OCI-LY1 (cell line): ENCODE data around the gene BTBD6.

Source experiments
- H2AFZ ChIP-seq: fragments of 200-600 bp; sonication (generic), shearing (Covaris generic); 2 replicates; pipeline ENCODE4 v1.6.0; 2014; ENCODE audit warnings: antibody characterized with exemption, mild to moderate bottlenecking, low read length
- H3F3A ChIP-seq: fragments of 200-600 bp; sonication (generic), shearing (Covaris generic); 2 replicates; pipeline ENCODE4 v1.6.0; 2014; ENCODE audit warnings: mild to moderate bottlenecking, antibody characterized with exemption, low read length, moderate library complexity; ENCODE audit not compliant: insufficient read depth
- H3K27ac ChIP-seq: fragments of 200-600 bp; sonication (generic); 2 replicates; pipeline ENCODE4 v1.5.1; 2014; ENCODE audit warnings: low read length, mixed run types, mild to moderate bottlenecking, low read depth; ENCODE audit not compliant: poor library complexity, severe bottlenecking
- H3K27me3 ChIP-seq: fragments of 200-600 bp; sonication (generic); 2 replicates; pipeline ENCODE4 v1.6.0; 2014; ENCODE audit warnings: antibody characterized with exemption, mild to moderate bottlenecking, low read length, moderate library complexity; ENCODE audit not compliant: insufficient read depth
- H3K36me3 ChIP-seq: fragments of 200-600 bp; sonication (generic); 2 replicates; pipeline ENCODE4 v1.6.1; 2014; ENCODE audit warnings: mild to moderate bottlenecking, antibody characterized with exemption, low read length, moderate library complexity, mixed read lengths; ENCODE audit not compliant: insufficient read depth
- H3K4me1 ChIP-seq: fragments of 200-600 bp; sonication (generic); 2 replicates; pipeline ENCODE4 v1.5.1; 2014; ENCODE audit warnings: mild to moderate bottlenecking, low read length, moderate library complexity; ENCODE audit not compliant: insufficient read depth, severe bottlenecking
- H3K4me2 ChIP-seq: fragments of 200-600 bp; sonication (generic), shearing (Covaris generic); 2 replicates; pipeline ENCODE4 v1.6.1; 2014; ENCODE audit warnings: low read length
- H3K4me3 ChIP-seq: fragments of 200-600 bp; sonication (generic); 2 replicates; pipeline ENCODE4 v1.5.1; 2014; ENCODE audit warnings: low read length, low read depth, mild to moderate bottlenecking, mixed read lengths; ENCODE audit not compliant: poor library complexity, severe bottlenecking
- H3K79me2 ChIP-seq: fragments of 200-600 bp; shearing (Covaris generic); 2 replicates; pipeline ENCODE4 v1.6.1; 2016; ENCODE audit warnings: mixed run types, low read length, mixed read lengths; ENCODE audit not compliant: insufficient read depth
- H3K9ac ChIP-seq: fragments of 200-600 bp; sonication (generic), shearing (Covaris generic); 2 replicates; pipeline ENCODE4 v1.6.1; 2014; ENCODE audit warnings: mild to moderate bottlenecking, low read length, mixed read lengths
- H3K9me2 ChIP-seq: fragments of 200-600 bp; sonication (generic), shearing (Covaris generic); 2 replicates; pipeline ENCODE4 v1.6.1; 2014; ENCODE audit warnings: low read depth, mild to moderate bottlenecking, low read length, mixed read lengths
- H3K9me3 ChIP-seq: fragments of 200-600 bp; shearing (Covaris generic); 2 replicates; pipeline ENCODE4 v1.6.1; 2014; ENCODE audit warnings: low read length, mixed read lengths
- H4K20me1 ChIP-seq: fragments of 200-600 bp; sonication (generic), shearing (Covaris generic); 2 replicates; pipeline ENCODE4 v1.6.0; 2016; ENCODE audit warnings: mild to moderate bottlenecking, low read length; ENCODE audit not compliant: insufficient read depth
- EZH2 ChIP-seq: fragments of 200-600 bp; sonication (generic), shearing (Covaris generic); IDR thresholded peaks from 2 replicates; pipeline ENCODE4 v1.8.0; 2017; ENCODE audit warnings: borderline replicate concordance, mixed run types, mild to moderate bottlenecking, antibody characterized with exemption, low read length, moderate library complexity, mixed read lengths
- TF ChIP-seq, protein P1 (sequence below): fragments of 200-600 bp; sonication (generic), shearing (Covaris generic); IDR thresholded peaks from 2 replicates; pipeline ENCODE4 v1.5.1; 2017; ENCODE audit warnings: mild to moderate bottlenecking, antibody characterized with exemption, low read length, moderate library complexity, mixed read lengths

Gene BTBD6

DNA sequence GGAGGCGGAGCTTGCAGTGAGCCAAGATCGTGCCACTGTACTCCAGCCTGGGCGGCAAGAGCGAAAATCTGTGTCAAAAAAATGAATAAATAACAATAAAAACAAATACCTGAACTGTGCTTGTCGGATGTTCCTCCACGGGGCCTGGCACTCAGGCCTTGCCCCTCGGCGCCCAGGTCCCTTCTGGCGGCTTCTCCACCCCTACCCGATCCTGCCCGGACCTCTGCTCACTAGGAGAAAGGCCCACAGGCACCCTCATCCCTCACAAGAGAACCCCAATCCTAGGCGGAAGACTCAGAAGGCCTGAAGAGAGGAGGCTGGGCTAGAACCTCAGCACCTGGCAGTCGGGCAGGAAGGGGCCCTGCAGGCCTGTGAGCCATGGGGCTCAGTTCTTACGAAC, 21.0 kb upstream of the BTBD6 start:
- Histone ChIP-seq H3K9me2 (no peaks in the 10 kb centered on the region), H3K9me3 (no peaks in the 10 kb centered on the region), H3K4me3 (no peak overlapping the region), H2AFZ (no peak overlapping the region), H3K79me2 (no peaks in the 10 kb centered on the region), H3K27ac (no peak overlapping the region), H3F3A (no peaks in the 10 kb centered on the region), H3K4me1 (peaks cover 11% of the 10 kb centered on the region), H3K36me3 (peaks cover 3% of the 10 kb centered on the region; the same call in 1 of the 2 replicates), H3K27me3 (no peaks in the 10 kb centered on the region), H4K20me1 (no peaks in the 10 kb centered on the region), H3K4me2 (no peak overlapping the region), H3K9ac (no peak overlapping the region)
- no peak for TF ChIP-seq EZH2
- TF ChIP-seq, protein P1, sequence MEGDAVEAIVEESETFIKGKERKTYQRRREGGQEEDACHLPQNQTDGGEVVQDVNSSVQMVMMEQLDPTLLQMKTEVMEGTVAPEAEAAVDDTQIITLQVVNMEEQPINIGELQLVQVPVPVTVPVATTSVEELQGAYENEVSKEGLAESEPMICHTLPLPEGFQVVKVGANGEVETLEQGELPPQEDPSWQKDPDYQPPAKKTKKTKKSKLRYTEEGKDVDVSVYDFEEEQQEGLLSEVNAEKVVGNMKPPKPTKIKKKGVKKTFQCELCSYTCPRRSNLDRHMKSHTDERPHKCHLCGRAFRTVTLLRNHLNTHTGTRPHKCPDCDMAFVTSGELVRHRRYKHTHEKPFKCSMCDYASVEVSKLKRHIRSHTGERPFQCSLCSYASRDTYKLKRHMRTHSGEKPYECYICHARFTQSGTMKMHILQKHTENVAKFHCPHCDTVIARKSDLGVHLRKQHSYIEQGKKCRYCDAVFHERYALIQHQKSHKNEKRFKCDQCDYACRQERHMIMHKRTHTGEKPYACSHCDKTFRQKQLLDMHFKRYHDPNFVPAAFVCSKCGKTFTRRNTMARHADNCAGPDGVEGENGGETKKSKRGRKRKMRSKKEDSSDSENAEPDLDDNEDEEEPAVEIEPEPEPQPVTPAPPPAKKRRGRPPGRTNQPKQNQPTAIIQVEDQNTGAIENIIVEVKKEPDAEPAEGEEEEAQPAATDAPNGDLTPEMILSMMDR: no peak

GRCh38 chr14:105228562-105228961, 19.8 kb upstream of the BTBD6 start:
- H2AFZ ChIP-seq: no peak overlapping the region
- no peaks in the 10 kb centered on the region for H3K9me2 ChIP-seq
- TF ChIP-seq, protein P1: no peak
- no peak for TF ChIP-seq EZH2
- H3K36me3 ChIP-seq: peaks cover 3% of the 10 kb centered on the region; the same call in 1 of the 2 replicates
- no peaks in the 10 kb centered on the region for H3K9me3 ChIP-seq
- no peak overlapping the region for H3K9ac ChIP-seq
- no peaks in the 10 kb centered on the region for H3K79me2 ChIP-seq
- H4K20me1 ChIP-seq: no peaks in the 10 kb centered on the region
- no peaks in the 10 kb centered on the region for H3K27me3 ChIP-seq
- H3K4me1 ChIP-seq: peaks cover 2% of the 10 kb centered on the region
- no peak overlapping the region for H3K4me3 ChIP-seq
- H3K4me2 ChIP-seq: no peak overlapping the region
- H3K27ac ChIP-seq: no peak overlapping the region
- H3F3A ChIP-seq: no peaks in the 10 kb centered on the region

DNA sequence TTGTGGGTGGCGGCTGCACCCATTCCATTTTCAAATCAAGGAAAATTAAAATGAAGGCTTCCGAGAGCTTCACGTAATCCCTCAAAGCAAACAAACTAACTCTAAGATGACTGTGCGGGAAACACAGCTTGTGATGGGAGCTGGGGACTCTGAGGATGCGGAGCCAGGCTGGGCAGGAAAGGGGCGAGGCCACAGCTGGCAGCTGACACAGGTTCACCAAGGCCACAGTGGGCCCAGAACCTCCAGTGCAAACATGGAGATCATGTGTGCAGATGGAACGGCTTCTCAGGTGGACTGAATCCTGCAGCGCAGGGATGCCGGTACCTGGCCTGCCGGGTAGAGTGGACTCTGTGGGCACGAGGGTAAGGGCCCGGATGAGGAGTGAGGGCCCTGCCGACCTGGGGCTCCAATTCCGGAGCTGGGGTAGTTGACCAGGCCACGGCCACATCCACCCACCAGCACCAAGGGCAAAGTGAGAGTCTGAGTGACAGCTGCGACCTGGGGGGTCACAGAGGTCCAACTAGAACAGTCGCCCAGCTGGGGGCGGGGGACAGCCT, 19.2 kb upstream of the BTBD6 start:
- Histone ChIP-seq H3K9me3 (no peaks in the 10 kb centered on the region), H3K9ac (no peak overlapping the region), H3K36me3 (peaks cover 3% of the 10 kb centered on the region; the same call in 1 of the 2 replicates), H3K79me2 (no peaks in the 10 kb centered on the region), H3K27me3 (no peaks in the 10 kb centered on the region), H2AFZ (no peak overlapping the region), H4K20me1 (no peaks in the 10 kb centered on the region), H3F3A (no peaks in the 10 kb centered on the region), H3K4me3 (no peak overlapping the region), H3K9me2 (no peaks in the 10 kb centered on the region), H3K4me2 (no peak overlapping the region), H3K4me1 (no peaks in the 10 kb centered on the region), H3K27ac (no peak overlapping the region)
- TF ChIP-seq EZH2: no peak
- TF ChIP-seq, protein P1: no peak
